ENCODE results near the gene TNFRSF8.

DNA sequence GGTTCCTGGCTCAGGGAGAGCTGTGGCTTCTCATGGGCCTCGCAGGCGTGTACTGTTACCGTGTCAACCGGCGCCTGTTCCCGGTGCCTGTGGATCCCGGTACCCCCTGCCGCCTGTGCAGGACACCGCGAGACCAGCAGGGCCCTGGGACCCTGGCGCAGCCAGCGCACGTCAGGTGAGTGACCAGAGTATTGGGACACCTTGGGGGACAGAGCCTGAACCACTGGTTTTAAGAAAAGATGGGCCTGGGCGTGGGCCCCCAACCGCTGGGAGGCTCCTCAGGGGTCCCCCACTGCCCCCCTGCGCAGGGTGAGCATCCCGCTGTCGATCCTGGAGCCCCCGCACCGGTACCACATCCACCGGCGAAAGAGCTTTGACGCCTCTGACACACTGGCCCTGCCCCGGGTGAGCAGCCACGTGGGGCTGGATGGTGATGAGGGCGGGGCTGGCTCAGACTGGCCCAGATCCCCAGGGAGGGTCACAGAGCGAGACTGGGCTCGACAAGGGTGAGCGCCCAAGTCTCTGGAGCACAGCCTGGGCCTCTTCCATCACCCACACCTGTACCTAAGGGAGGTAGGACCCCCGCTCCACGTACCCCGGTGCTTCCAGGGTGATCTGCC is 33.3 kb upstream of the TNFRSF8 start:
- TF ChIP-seq HDAC1 (IDR thresholded peaks at IDR 0.05) (no peak), CTCF (IDR thresholded peaks at IDR 0.05 in 2 of 3, conservative IDR thresholded peaks at IDR 0.05 in 1 of 3; ENCODE audit: insufficient read depth in 2 of 3, low read depth in 1 of 3, low read length in 3 of 3) (no peak), CBX5 (IDR thresholded peaks at IDR 0.05; ENCODE audit: borderline replicate concordance, low read depth) (no peak), ZNF3 (CRISPR knock-in tag; IDR thresholded peaks at IDR 0.05) (no peak), NCOR1 (IDR thresholded peaks at IDR 0.05) (no peak), ZNF57 (CRISPR knock-in tag; IDR thresholded peaks at IDR 0.05) (no peak), TAF1 (IDR thresholded peaks at IDR 0.05; ENCODE audit: control insufficient read depth, extremely low read depth, insufficient read depth, low read length, severe bottlenecking) (no peak), ELF4 (CRISPR knock-in tag; IDR thresholded peaks at IDR 0.05) (no peak)
- TF ChIP-seq, protein P1, sequence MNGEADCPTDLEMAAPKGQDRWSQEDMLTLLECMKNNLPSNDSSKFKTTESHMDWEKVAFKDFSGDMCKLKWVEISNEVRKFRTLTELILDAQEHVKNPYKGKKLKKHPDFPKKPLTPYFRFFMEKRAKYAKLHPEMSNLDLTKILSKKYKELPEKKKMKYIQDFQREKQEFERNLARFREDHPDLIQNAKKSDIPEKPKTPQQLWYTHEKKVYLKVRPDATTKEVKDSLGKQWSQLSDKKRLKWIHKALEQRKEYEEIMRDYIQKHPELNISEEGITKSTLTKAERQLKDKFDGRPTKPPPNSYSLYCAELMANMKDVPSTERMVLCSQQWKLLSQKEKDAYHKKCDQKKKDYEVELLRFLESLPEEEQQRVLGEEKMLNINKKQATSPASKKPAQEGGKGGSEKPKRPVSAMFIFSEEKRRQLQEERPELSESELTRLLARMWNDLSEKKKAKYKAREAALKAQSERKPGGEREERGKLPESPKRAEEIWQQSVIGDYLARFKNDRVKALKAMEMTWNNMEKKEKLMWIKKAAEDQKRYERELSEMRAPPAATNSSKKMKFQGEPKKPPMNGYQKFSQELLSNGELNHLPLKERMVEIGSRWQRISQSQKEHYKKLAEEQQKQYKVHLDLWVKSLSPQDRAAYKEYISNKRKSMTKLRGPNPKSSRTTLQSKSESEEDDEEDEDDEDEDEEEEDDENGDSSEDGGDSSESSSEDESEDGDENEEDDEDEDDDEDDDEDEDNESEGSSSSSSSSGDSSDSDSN (IDR thresholded peaks at IDR 0.05; ENCODE audit: borderline replicate concordance in 1 of 2, low read depth in 2 of 2, low read length in 2 of 2): no peak
